ENCODE measurements around the gene INPP5J.
"Not testable (repeated sequence)": the region's sequence is repeated elsewhere in the genome, so short reads cannot be mapped to it uniquely, and the experiment has no call there.

The INPP5J gene

DNA sequence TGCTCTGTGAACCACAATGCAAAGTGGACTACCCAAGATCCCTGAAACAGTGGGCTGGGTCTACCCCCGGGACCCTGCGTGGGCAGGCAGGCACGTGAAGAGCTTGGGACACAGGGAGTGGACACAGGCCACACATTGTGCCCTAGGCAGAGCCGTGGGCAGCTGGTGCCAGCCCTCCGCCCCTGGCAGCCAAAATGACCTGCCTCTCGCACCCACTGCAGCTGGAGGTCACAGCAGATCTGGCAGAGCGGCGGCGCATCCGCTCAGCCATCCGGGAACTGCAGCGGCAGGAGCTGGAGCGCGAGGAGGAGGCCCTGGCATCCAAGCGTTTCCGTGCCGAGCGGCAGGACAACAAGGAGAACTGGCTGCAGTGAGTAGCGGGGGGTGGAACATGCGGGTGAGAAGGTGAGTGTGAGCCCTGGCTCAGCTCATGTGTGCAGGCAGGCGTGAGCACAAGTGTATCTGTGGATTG lies 35.0 kb upstream of the INPP5J start:
- no peak for DNase-seq

DNA sequence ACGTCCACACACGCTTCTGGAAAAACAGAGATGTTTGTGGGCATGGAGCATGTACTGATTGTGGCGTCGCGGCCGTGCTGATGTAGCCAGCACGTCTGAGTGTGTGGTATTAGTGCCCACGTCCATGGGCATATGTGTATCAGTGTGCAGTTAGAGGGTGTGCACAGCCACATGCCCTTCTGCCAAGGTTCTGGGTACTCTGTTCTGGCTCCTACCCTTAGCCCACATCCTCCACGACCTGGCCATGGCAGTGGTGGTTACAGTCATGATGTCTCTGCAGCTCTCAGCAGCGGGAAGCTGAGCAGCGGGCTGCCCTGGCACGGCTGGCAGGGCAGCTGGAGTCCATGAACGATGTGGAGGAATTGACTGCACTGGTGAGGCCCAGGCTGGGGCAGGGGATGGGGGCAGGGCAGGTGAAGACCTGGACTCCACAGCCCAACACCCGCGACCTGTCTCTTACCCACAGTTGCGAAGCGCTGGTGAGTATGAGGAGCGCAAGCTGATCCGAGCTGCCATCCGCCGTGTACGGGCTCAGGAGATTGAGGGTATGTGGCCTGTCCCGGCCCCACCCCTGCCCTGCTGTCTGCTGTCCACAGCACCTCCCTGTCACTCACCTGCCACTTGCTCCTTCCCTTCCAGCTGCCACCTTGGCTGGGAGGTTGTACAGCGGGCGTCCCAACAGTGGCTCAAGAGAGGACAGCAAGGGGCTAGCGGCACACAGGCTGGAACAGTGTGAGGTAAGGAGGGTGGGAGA lies 34.4 kb upstream of the INPP5J start:
- no peak for DNase-seq

DNA sequence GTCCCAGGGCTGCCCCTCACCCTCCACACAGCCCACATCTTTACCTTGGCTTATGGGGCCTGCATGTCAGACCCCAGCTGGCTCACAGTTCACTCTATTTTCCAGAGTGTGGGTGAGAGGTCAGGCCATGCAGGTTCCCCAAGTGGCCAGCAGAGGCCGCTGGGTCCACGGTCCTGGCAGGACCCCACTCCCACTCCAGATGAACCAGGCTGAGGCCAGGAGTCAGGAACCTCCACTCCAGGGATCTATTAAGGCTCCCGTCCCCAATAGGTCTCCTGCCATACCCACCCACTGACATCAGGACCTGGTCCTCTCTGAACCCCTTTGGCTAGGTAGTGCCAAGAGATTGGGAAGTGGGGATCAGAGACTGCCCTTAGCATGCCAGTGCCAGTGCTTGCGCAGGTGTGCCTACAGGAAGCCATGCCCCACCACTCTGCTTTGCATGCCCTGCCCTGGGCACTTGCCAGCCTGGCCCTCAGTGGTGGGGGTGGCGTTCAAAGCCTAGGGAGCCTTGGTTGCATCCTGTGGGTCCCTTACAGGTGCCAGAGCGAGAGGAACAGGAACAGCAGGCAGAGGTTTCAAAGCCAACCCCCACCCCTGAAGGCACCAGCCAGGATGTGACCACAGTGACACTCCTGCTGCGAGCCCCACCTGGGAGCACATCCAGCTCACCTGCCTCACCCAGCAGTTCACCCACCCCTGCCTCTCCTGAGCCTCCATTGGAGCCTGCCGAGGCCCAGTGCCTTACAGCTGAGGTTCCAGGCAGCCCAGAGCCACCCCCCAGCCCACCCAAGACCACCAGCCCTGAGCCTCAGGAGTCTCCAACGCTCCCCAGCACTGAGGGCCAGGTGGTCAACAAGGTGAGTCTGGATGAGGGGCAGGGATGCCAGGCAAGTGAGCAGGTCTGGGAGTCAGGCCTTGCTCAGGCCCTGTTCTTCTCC lies 33.3 kb upstream of the INPP5J start:
- peak; percentile 70 for DNase-seq

DNA sequence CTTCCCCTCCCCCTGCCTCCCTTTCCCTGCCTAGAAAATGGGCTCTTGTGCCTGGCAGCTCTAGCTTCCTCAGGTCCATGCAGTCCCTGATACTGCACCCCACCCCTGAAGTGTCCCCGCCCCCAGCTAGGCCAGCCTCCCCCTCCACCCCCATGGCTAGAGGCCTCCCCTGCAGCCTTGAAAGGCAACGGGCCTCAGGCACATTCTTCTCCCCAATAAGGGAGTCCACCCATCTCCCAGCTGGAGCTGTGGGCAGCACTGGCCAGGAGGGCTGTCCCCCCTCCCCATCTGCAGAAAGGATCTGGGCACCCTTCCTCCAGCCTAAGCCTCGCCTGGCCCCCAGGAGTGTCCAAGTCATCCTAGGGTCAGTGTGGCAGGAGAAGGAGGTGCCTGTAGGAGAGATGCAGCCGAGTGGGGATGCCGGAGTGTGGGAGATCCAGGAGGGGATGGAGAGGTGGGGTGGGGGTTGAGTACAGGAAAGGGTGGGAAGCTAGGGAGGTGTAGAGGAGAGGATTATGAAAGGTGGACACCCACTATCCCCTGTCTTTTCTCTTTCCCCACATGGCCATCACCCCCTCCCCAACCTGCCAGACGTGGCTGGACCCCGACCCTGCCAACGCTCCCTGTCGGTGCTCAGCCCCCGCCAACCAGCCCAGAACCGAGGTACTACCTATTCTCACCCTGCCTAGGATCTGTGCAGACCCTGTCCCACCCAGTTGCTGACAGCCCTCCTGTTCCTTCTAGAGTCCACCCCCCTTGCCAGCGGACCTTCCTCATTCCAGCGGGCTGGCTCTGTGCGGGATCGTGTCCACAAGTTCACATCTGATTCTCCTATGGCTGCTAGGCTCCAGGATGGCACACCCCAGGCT lies 32.3 kb upstream of the INPP5J start:
- no peak for DNase-seq

DNA sequence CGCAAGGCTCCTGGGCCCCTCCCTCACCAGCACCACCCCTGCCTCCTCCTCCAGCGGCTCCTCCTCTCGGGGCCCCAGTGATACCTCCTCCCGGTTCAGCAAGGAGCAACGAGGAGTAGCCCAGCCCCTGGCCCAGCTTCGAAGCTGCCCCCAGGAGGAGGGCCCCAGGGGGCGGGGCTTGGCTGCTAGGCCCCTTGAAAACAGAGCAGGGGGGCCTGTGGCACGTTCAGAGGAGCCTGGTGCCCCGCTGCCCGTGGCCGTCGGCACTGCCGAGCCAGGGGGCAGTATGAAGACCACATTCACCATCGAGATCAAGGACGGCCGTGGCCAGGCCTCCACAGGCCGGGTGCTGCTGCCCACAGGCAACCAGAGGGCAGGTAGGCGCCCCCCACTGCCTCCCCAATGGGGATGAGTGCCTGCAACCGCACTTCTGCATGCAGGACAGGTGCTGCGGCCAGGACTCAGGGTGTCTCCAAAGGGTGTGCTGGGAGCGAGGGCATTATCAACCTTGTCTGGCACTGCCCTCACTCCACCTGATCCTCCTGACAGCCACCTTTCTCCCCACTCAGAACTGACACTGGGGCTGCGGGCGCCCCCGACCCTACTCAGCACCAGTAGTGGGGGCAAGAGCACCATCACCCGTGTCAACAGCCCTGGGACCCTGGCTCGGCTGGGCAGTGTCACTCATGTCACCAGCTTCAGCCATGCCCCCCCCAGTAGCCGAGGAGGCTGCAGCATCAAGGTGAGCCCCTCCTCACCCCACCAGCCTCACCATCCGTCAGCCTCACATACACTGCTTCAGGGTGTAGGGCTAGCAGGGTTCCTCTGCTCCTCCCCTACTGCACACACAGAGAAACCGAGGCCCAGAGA lies 31.4 kb upstream of the INPP5J start:
- no peak for DNase-seq

DNA sequence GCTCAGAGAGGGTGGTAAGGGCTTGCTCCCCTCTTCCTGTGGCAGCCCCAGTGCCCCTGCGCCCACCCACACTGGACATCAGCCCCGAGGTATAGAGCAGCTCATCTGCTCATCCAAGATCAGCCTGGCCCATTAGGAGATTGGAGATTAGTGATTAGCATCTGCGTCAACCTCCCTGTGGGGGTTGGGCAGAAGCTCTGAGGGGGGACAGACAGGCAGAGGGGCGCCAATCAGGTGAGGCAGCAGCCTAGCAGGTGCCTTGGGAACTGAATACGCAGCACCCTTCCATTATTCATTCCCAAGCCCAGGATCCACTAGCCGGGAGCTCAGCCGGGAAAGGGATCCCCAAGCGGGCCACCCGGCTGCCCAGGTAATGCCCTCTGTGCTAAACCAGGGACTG lies 30.6 kb upstream of the INPP5J start:
- no peak for DNase-seq

DNA sequence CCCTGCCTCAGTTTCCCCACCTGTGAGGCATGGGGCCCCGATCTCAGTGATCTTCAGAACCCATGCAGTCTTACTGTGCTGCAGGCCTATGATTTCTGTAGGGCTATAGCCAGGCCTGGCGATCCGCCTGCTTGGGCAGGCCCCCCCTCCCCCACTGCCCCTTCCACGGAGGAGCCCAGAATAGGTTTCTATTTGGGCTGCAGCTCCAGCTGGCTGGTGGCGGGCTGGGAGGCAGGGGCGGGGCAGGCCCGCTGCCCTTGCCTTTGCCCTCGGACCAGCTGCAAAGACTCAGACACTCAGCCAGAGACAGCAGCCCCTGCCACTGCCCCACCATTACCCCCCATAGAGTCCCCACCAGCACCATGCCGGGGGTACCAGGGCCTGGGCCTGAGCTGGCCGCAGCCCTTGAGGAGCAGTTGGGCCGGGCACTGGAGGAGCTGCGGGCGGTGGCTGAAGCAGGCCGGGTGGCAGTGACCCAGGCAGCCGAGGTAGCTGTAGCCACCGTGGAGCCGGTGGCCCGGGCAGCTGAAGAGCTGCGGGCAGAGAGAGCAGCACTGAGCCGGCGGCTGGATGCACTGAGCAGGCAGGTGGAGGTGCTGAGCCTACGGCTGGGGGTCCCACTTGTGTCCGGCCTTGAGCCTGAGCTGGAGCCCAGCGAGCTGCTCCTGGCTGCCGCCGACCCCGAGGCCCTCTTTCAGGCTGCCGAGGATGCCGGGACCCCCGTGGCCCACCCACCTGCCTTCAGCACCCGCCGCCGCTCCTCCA lies 29.5 kb upstream of the INPP5J start:
- DNase-seq: no peak

DNA sequence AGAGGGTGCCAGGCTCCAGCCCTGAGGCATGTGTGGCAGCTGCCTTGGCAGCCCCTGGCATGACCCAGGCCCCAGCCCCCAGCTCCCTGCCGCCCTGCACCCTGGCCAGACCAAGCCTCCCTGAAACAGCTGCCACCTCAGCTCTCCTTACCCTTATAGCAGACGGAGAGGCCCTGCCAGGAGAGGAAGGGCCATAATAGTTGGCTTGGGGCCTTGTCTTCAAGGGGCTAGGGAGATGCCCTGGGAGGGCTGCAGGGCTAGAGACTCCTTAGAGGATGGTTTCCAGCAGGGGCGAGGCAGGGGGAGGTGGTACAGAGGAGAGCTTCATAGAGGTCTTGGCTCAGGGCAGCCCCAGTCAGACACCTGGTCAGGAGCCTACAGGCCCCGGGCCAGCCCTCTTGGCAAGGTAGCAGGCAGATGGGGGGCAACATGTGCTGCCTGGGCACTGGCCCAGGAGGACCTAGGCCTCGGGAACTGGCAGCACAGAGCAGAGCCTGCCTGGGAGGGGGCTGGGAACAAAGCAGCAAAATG lies 28.7 kb upstream of the INPP5J start:
- no peak for DNase-seq

DNA sequence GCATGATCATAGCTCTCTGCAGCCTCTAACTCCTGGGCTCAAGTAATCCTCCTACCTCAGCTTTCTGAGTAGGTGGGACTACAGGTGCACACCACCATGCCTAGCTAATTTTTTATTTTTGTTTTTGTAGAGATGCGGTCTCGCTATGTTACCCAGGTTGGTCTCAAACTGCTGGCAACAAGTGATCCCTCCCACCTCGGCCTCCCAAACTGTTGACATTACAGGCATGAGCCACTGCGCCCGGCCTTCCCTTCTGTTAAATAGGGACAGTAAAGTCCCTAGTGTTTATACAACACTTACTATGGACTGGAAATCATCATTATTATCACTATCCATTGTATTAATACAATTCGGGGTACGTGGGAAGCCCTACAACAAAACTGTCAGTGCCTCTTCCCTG lies 28.0 kb upstream of the INPP5J start:
- no peak for DNase-seq

DNA sequence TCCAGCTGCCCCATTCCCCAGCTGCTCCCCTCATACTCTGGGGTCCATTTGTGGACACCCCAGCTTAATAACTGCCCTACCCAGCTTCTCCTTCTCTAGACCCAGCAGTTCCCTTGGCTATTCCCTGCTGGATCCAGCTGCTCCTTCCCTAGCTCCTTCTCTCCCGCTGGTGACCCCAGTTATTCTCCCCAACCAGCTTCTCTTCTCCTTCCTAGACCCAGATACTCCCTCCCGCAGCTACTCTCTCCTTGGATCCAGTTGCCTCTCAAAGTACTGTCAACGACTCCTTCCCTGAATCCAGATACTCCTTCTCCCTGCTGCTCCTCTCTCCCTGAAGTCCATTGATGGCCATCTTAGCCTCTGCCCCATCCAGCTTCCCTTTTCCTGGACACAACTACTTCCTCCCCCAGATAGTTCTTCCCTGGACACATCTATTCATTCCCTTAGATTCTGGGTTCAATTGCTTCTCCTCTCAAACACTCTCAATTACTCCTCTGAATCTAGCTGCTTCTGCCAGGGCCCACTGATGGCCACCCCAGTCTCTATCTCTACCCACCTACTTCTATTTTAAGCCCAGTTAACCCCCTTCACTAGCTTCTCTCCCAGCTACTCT lies 27.0 kb upstream of the INPP5J start:
- no peak for DNase-seq

DNA sequence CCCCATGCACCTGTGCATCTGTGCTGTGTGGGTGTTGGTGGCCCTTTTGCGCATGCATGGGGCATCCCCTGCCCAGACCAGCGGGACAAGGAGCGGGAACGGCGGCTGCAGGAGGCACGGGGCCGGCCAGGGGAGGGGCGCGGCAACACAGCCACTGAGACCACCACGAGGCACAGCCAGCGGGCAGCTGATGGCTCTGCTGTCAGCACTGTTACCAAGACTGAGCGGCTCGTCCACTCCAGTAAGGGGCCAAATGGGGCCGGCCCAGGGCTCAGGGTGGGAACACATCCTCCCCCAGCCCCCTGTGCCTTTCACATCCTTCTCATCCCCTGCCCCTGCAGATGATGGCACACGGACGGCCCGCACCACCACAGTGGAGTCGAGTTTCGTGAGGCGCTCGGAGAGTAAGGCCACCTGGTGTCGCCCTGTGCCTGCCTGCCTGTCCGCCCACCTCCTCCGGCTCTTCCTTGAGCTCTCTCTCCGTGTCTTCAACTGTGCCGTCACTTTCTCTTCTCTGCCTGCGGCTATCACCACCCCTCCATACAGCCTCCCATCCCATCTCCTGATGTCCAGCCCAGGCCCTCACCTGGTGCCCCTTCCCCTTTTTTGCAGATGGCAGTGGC lies 26.0 kb upstream of the INPP5J start:
- DNase-seq: no peak

DNA sequence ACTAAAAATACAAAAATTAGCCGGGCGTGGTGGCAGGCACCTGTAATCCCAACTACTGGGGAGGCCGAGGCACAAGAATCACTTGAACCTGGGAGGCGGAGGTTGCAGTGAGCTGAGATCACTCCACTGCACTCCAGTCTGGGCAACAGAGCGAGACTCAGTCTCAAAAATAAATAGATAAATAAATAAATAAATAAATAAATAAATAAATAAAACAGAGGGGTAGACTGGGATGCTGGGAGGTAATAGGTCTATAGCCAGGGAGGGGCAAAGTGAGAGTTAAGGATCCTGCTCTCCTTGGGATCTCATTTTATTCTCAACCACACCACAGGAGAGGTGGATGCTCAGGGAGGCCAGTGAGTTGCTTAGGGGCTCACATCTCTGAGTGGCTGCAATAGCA lies 25.2 kb upstream of the INPP5J start:
- DNase-seq: not testable (repeated sequence)

DNA sequence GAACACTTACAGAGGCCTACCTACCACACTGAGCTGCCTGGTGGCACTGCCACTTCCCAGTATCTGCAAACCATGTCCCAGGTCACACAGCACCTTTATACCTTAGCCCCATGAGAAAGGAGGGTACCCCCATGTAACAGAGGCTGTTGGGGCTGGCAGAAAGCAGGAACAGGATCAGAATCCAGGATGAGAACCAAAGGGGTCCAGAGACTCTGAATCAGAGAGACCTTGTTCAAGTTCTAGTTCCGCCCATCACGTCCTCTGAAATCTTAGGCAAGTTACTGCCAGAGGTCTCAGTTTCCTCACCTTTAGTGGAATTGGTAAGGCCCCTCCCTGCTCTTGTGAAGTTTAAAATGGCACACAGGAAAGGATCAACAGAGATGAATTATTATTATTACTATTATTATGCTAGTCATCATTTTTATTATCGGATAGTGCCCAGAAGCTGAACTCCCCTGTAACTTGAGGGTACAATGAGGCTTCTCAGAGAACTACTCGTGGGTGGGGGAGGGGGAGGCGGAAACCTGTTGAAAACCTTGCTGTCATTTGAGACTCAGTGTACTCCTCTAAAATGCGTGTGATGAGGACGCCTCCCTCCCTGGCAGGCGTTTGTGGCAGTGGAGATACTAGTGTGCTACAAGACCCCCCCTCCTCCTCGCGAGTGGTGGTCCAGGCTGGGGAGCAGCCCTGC lies 24.7 kb upstream of the INPP5J start:
- DNase-seq: no peak

DNA sequence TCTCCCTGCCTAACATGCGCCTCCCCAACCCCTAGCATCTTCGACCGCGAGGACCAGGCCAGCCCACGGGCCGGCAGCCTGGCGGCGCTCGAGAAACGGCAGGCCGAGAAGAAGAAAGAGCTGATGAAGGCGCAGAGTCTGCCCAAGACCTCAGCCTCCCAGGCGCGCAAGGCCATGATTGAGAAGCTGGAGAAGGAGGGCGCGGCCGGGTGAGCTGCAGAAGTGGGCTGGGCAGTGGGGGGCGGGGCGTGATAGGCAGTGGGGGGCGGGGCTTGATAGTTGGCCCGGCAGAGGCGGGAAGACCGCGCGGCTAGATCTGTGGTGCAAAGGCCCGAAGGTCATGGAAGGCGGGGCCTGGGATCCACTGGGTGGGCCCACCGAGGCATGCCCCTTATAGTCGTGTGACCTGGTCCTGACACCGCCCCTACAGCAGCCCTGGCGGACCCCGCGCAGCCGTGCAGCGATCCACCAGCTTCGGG lies 24.1 kb upstream of the INPP5J start:
- peak; percentile 76 for DNase-seq

DNA sequence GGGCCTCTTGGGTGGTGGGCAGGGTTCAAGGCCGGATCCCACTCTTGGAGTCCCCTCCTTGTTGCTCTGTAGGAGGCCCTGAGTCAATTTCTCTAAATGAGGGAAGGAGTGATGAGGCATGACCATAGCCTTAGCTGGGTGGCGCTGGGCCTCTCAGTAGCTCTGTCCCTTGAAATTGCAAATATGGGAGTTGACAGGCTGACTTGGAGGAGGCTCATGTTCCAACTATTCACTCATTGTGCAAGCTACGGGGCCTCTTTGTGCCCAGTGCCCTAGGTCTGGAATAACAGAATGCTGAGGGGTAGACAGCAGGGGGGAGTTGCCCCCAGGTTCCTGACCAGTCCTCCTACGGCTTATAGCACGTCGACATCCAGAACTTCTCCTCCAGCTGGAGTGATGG lies 23.4 kb upstream of the INPP5J start:
- DNase-seq: no peak

DNA sequence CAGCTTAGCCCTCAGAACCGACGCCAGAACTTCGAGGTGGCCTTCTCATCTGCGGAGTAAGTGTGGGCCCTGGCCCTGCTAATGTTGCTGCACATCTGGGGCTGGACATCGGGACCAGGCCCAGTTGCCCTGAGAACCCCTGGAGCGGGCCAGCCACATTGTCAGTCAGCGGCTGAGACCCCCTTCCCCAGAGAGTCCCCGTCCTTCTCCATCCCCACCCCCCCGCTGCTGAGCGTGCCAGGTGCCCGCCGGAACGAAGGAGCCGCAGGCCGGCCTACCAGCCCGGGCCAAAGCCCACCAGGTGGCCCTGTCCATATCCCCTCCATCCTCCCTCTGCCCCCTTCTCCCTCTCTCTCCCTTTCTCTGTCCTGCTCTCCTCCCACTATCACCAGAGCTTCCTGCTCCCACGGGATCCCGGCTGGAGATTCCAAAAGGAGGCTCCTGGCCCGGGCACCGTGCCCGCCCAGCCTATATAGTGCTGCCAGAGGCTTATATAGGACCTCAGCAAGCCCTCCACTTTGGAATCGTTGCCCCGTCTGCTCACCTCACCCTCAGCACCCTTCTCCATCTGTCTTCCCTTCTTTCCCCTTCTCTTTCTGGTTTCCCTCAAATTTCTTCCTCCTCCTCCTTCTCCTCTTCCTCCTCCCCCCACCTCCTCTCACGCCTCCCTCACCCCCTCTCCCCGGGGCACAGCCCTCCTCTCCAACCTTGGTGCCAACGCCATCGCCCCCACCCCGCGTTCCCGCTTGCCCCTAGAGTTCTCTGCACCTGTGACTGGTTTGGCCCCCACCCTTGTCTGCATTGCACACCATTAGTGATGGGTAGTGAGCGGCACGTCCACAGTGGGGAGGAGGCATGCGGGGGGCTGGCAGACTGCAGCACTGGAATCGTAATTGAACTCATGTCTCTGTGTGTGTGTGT lies 22.7 kb upstream of the INPP5J start:
- DNase-seq: no peak

DNA sequence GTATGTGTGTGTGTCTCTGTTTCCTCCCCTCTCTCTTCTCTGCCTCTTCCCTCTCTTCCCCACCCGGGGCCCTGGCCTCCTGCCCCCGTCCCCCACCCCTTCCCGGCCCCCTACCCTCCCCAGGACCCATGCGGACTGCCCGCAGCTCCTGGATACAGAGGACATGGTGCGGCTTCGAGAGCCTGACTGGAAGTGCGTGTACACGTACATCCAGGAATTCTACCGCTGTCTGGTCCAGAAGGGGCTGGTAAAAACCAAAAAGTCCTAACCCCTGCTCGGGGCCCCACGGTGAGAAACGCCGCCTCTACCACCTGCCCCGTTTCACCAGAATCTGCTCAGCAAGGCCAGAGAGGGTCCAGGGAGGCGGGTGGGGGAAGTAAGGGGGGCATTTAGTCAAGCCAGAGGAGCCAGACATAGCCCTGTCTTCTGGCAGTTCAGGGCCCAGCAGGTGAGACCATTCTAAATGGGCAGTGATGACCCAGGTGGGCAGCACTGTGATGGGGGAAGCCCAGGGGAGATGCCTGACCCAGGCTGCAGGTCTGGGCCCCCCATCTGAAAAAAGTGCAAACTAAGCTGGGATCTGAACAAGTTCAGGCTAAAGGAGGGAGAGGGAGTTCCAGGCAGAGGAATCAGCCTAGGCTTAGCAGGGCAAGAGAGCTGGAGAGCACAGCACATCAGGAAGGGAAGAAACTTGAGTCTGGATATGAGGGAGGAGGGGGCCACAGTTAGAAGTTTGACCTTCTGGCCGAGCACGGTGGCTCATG lies 21.8 kb upstream of the INPP5J start:
- no peak for DNase-seq
